Colonic mucosa (tissue), 4 donors: Measurements from ENCODE around the gene ARHGEF37. TPM values are rescaled to one million over a fixed set of nuclear protein-coding genes. Genes with fewer than 3 reads are reported as not detected.
A peak's percentile ranks its signal among the peaks of the same experiment; 100 is the strongest.

Experiments used
- DNase-seq: peaks from one replicate; pipeline ENCODE4 v3.0.0-alpha.2; 2020
- H3K27ac ChIP-seq: fragments of 200-600 bp; one replicate; pipeline ENCODE4 v1.8.0; 2021
- H3K27me3 ChIP-seq: fragments of 200-600 bp; one replicate; pipeline ENCODE4 v1.8.0; 2021
- H3K36me3 ChIP-seq: fragments of 200-600 bp; one replicate; pipeline ENCODE4 v1.8.0; 2021
- H3K4me1 ChIP-seq: fragments of 200-600 bp; one replicate; pipeline ENCODE4 v1.8.0; 2021; ENCODE audit warnings: mild to moderate bottlenecking
- H3K4me3 ChIP-seq: fragments of 200-600 bp; one replicate; pipeline ENCODE4 v1.8.0; 2021
- H3K9ac ChIP-seq, 2 donors: one replicate each; pipeline ENCODE4 v1.7.0; 2013; ENCODE audit warnings: control low read depth in 2 of 2, low read depth in 2 of 2, low read length in 2 of 2
- H3K9me3 ChIP-seq: fragments of 200-600 bp; one replicate; pipeline ENCODE4 v1.8.0; 2021
- CTCF ChIP-seq: fragments of 200-600 bp; IDR thresholded peaks from one replicate; pipeline ENCODE4 v1.8.0; 2022; ENCODE audit warnings: antibody characterized with exemption, mild to moderate bottlenecking
- intact Hi-C: fragments of 100-400 bp; cut with DNase I; formaldehyde crosslinking; loops from one replicate; pipeline ENCODE4 v1.14.1; 2022
- total RNA-seq, 2 donors: library from RNA; stranded (reverse); fragmentation: NEBNext Ultra II Directional in 1 of 2; extraction: Animal tissue kit (Norgen Biotek cat#: 25700) in 1 of 2; gene quantifications; one replicate each; pipeline ENCODE4 v1.2.1, GENCODE V29; 2021
- donor health status: healthy.
- donor health status: DM: no; HTN: no; CAD: no.
- donor health status: DM: no; HTN: no; CAD: no.

Gene ARHGEF37
- total RNA-seq, 2 donors from 2014 or later: 11.9 to 15.7 TPM

- Histone ChIP-seq H3K36me3 (no peaks in the 10 kb centered on the region), H3K27ac (peak overlapping the region; percentile 73), H3K4me3 (peak overlapping the region; percentile 16), H3K27me3 (no peaks in the 10 kb centered on the region), H3K4me1 (peaks cover 6% of the 10 kb centered on the region), H3K9me3 (no peaks in the 10 kb centered on the region), H3K9ac (peak overlapping the region; percentile 49 to 52)
- intact Hi-C loops: no loop called here
- no peak for TF ChIP-seq CTCF
- DNase-seq: no peak
These were observed 59.2 kb downstream of the ARHGEF37 start for GRCh38 chr5:149640350-149640999.

DNA sequence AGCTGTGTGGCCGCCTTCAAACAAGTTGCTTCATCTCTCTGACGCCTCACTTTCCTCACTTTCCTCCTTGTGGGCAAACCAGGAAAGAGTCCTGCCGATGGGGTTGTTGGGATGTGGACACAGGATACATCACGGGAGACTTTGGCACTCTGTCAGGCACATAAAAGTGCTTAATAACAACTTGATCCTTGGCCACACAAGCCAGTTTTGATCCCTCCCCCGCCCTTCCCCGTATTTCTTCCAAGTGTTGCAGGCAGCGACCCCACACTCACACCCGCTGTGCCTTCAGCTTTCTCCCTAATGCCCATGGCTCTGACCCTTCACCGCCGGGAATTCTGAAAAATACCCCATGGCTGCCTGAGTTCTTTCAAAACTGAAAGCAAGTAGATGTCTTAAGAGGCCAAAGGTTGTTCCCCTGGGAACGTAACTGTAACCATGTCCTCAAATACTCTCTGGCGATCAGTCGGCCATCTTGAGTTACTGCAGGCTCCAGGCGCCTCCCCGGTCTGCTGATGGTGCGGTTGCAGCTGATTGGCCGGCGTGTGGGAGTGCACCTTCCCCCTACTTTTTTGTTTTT is 59.8 kb downstream of the ARHGEF37 start:
- no peaks in the 10 kb centered on the region for H3K27me3 ChIP-seq
- H3K9ac ChIP-seq: peak overlapping the region; percentile 37 to 52
- intact Hi-C loops: no loop called here
- H3K4me1 ChIP-seq: peaks cover 6% of the 10 kb centered on the region
- no peak for TF ChIP-seq CTCF
- peak overlapping the region; percentile 16 for H3K4me3 ChIP-seq
- peak overlapping the region; percentile 73 for H3K27ac ChIP-seq
- no peaks in the 10 kb centered on the region for H3K36me3 ChIP-seq
- H3K9me3 ChIP-seq: no peaks in the 10 kb centered on the region
- DNase-seq: peak; percentile 85

- TF ChIP-seq CTCF: no peak
- peak overlapping the region; percentile 73 for H3K27ac ChIP-seq
- H3K4me3 ChIP-seq: peak overlapping the region; percentile 16
- intact Hi-C loops: no loop called here
- no peak for DNase-seq
- H3K4me1 ChIP-seq: peaks cover 6% of the 10 kb centered on the region
- no peaks in the 10 kb centered on the region for H3K27me3 ChIP-seq
- H3K9ac ChIP-seq: no peak overlapping the region
- H3K9me3 ChIP-seq: no peaks in the 10 kb centered on the region
- no peaks in the 10 kb centered on the region for H3K36me3 ChIP-seq
These were observed 60.3 kb downstream of the ARHGEF37 start for GRCh38 chr5:149641600-149641999.

- intact Hi-C loops: no loop called here
- TF ChIP-seq CTCF: no peak
- DNase-seq: no peak
These were observed 62.5 kb downstream of the ARHGEF37 start for GRCh38 chr5:149643781-149644180.

GRCh38 chr5:149644629-149645028 is 63.3 kb downstream of the ARHGEF37 start:
- Histone ChIP-seq H3K27me3 (no peaks in the 10 kb centered on the region), H3K4me1 (peaks cover 6% of the 10 kb centered on the region), H3K9me3 (no peaks in the 10 kb centered on the region), H3K36me3 (no peaks in the 10 kb centered on the region), H3K4me3 (no peak overlapping the region), H3K27ac (no peak overlapping the region), H3K9ac (no peak overlapping the region)
- DNase-seq: no peak
- no peak for TF ChIP-seq CTCF
- intact Hi-C loops: no loop called here

More at GRCh38 chr5:149643781-149644180, 62.5 kb downstream of the ARHGEF37 start:
- Histone ChIP-seq H3K9me3 (no peaks in the 10 kb centered on the region), H3K36me3 (no peaks in the 10 kb centered on the region), H3K27ac (no peak overlapping the region), H3K9ac (no peak overlapping the region), H3K27me3 (no peaks in the 10 kb centered on the region), H3K4me3 (no peak overlapping the region), H3K4me1 (peaks cover 6% of the 10 kb centered on the region)
